OCI-M2 (cell line): Measurements from ENCODE around the gene SERPINB5.

ENCODE experiments used
- DNase-seq: peaks from one replicate; lab custom pipeline; 2025; ENCODE audit not compliant: unreplicated experiment; lab: John Stamatoyannopoulos, UW

The SERPINB5 gene

DNA sequence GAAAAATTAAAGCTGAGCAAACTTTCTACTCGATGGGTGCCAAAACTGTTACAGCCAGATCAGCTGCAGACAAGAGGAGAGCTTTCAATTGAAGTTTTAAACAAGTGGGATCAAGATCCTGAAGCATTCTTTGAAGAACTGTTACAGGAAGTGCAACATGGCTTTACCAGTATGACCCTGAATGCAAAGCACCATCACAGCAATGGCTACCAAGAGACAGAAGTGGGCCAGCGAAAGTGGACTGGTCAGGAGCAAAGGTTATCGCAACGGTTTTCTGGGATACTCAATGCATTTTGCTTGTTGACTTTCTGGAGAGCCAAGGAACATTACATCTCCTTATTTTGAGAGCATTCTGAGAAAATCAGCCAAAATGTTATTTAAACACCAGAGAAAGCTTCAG is 9.1 kb upstream of the SERPINB5 start:
- DNase-seq = no peak

DNA sequence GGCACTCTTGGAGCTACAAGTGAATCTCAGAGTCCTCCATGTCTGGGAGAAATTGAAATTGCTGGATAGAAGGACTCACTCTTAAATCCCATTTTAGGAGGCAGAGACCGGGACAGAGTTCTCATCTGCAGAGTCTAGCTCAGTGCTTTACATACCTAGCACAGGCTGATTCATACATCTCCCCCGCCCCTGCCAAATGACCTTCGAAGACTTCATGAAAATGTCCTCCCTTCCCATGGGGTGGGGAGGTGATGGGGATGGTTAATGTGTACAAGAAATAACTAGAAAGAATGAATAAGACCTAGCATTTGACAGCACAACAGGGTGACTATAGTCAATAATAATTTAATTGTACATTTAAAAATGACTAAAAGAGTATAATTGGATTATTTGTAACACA is 8.2 kb upstream of the SERPINB5 start:
- no peak for DNase-seq

DNA sequence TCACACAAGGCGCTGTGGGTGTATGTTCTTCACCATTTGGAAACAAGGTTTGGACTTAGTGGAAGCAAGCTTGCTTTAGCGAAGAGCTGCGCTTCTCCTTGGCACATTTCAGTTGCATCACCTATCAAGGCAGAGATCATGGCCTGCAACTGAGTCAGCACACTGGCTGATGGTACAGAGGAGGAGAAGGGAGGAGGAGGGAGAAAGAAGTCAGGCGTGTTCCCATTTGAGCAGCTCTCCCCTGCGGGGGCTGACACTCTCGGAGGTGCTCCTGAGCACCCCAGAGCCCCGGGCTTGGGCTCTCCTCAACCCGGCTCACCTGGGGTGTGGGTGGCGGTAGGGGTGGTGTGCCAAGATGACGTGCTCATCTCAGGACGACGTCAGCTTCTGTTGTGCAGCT is 6.0 kb upstream of the SERPINB5 start:
- no peak for DNase-seq

DNA sequence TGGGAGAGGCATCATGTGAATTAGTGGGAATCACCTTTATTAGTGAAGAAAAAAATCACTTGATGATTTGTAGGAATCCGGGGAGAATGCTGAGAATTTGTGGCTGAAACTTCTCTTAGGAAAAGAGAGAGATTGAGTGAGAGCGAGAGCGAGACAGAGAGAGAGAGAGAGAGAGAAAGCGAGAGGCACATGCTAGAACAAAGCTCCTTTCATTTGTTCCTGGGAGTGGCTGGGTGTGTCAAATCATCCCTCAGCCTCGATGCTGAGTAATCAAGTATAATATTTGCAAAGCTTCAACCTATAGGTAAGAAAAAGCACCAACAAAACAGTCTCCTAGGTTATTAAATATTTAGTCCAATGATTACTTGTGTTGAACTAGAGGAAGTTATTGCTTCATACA is 4.4 kb upstream of the SERPINB5 start:
- DNase-seq = no peak

DNA sequence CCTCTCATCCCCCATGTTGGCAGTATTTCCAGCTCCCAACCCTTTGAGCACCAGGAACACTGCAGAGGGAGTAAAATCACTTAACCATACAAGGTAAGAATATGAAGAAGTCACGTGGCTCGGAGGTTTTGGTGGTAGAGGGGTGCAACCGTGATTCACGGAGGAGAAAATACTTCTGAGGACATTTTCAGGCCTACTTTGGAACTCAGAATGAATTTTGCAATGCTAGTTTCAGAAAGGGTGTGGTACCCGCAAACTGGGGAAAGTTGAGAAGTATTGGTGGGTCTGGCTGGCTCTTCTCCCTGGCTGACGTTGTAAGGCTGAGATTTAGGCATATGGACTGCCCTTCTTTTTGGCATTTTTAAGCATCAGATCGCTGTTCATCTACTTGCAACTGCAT is 442 bp downstream of the SERPINB5 start:
- DNase-seq = no peak

DNA sequence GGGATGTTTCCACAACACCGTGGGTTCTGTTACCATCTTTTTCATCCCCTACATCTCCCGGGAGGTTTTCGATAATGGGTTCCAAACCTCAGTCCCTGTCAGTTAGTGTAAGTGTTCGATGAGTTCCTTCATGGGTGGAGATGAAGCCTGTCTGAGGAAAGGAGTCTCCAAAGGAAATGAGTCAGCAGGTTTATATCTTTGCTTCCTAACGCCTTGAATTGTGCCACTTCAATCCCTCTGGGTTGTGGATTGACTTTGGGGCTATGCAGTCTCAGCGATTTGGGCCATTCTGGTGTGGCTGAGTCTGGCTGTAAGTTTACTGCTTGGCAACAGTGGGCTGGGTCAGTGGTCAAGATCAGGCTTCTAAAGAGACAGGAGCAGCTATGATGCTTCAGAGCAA is 1.2 kb downstream of the SERPINB5 start:
- DNase-seq = no peak

DNA sequence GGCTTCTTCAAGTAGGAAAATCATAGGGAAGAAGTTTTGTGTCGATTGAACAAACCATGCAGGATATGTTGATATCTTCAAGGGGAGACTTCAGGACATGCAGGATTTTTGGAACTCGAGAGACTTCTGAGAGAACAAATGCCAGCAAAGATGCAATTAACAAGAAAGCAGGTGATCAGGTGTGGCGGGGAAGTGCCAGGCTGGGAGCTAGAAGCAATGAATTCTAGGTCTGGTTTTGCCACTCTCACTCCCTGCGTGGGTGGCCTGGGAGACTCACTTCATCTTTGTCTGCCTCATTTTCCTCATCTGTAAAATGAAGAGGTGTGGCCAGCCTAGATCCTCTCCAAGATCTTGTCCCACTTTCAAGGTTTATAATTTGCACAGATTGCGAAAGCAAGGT is 3.1 kb downstream of the SERPINB5 start:
- no peak for DNase-seq

DNA sequence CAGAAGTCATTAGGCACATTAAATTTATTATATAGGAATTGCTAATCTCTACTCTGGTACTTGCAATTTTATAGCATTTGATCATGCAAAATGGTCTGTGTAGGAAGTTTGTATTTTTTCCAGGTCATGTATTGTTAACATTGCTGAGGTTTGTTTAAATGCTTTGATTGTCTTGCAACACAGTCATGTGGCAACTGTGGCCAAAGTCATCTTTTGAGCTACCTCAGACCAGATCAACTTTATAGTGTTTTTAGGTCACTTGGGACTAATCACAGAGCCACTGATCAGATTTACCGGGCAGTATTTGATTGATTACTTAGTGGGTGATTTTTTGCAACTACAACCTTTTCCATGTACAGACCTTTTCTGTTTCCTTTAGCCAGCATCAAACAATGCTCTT is 3.7 kb downstream of the SERPINB5 start:
- no peak for DNase-seq

DNA sequence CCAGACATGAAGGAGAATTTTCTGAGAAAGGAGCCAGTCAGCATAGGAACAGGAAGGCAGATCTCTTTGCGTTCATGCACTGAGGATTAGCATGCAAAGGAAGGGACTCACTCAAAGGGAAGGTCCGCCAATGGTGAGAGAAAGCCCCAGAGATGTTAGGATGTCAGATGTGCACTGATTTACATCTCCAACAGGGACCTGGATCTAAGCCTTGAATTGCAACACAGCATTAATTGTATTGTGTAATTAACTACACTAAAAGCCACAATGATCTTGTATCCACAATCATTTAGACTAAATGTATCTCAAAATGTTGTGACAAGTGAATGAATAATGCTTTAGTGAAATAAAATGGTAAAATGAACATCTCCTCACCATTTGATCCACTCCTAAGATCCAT is 4.2 kb downstream of the SERPINB5 start:
- no peak for DNase-seq

DNA sequence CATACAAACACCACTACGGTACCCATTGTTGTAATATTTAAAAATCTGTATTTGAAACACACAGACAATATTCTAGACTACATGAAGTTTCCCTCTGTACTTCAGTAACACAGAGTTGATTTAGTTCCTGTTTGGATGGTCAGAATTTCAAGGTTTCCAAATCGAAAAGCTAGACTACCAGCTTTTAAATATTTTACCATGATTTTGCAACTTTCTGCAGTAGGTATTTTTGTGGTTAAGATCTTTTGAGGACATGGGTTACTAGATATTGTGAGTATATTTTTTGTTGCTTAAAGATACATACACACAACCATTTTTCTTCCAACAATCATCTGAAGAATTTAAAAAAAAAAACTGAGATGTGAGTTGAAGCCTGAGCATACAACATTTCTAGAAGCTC is 10.9 kb downstream of the SERPINB5 start:
- no peak for DNase-seq

DNA sequence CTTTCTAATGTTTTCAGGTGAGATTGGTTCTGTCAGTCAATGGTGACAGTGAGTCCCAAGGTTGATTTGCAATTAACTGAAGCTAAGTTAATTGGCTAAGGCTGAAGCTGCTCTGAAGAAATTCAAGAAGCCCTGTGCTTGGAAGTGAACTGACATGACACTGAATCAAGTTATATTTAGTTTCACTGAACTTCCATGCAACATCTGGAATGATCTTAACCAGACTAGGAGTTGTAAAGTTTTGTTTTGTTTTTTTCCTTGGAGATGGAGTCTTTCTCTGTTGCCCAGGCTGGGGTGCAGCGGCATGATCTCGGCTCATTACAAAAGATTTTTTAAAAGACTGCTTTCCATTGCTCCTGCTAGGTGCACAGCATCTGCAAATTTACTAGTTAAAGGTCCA is 11.4 kb downstream of the SERPINB5 start:
- no peak for DNase-seq

DNA sequence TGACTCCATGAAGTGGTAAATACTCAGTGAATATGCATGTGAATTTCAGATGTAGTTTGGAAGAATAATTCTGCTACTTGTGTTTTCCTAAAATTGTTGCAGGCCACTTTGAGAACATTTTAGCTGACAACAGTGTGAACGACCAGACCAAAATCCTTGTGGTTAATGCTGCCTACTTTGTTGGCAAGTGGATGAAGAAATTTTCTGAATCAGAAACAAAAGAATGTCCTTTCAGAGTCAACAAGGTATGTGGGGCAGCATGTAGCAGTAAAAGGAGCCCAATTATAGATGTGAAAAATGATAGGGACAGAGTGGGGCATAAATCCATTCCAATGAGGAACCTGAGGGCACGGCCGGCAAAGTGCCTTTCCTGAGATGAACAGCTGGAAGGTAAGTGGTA is 16.1 kb downstream of the SERPINB5 start:
- DNase-seq = no peak

DNA sequence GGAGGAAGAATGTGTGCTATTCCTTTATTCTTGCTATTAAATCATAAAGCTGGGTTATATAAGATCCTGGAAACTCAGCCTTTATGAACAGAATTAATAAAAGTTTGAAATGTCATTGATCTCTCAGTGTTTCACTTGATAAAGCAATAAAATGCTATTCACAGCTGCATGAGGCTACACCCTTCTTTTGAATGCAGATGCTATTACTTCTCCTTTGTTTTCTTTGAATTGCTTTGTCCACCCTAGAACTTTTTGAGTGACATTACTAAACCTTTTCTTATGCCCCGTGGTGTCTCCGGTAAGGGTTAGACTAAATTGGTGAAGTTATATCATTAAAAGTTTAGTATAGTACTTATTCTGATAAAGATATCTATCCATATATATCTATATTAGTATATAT is 18.9 kb downstream of the SERPINB5 start:
- no peak for DNase-seq

DNA sequence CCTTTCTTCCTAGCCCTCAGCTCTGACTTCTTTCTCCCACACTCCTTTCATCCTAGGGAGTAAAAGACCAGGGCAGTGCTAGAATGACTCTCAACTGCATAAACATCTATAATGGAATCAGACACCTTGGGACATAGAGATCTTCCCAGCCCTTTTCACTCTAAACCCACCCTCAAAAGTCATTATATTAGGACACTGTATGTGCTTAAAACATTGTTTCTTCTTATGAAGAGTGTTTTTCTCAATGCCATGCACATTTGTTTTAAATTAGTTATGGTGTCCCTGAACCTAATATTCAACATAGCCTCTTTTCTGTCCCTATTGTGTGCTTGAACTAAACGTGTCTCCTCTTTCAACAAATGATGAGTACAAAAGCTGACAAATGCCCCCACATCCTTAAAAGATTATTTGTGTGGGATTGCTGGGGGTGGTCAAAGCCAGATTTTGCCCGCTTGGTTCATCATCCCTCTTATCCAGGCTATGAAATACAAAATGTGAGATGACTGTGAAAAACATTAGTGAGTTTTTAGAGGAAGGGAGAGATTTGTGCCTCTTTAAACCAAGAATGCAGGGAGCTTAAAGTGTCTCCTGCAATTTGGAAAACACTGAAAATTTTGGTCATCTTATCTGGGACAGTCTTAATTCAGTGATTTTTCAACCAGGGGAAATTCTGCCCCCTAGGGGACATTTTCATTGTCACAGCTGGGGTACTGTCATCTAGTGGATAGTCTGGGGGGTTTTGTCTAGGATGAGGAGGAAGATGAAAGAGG is 29.0 kb downstream of the SERPINB5 start:
- no peak for DNase-seq

DNA sequence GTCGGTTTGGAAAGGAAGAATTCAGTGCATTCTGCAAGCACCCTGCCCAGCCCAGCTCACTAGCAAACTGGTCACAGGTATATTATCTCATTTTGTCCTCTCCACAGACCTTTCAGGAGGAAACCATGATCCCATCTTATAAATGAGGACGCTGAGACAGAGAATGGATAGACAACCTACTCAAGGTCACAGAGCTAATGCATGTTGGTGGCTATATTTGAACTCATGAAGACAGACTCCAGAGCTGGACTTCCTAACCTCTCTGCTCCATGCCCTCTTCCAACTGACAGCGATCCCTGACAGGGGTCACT is 29.5 kb downstream of the SERPINB5 start:
- no peak for DNase-seq

DNA sequence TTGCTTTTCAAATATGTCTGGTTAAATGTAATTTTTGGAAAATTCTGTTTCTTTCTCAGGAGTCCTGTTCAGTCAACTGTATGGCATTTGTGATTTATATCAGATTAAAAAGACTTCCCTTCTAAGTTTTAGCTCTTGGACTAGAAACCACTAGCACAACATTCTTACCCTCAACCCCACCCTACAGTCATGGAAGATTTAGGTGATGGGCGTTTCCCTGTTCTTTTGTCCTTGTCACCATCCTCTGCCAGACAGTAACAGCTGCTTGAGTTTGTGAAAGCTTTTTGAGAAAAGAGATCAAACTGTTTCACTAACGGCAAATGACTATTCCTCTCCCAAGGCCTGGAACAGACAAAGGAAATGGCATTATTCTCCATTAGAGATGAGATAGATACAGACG is 31.8 kb downstream of the SERPINB5 start:
- no peak for DNase-seq

DNA sequence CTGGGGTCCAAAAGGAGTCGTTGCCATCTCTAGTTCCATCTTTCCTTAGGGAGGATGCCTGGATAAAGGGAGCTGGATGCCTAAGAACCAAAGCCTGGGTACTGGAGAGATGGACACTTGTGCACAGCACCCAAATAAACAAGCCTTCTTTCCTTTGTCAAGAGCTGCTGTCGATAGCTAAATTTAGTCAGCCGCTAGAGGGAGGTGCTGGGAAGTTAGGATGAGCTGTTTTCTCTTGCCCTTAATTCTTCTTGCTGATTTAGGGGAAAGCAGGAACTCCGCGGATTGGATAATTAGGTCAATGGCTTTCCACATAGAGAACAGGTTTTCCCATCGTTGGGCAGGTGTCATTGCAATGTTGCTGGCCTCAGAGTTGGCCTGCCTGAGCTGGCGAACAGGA is 34.5 kb downstream of the SERPINB5 start:
- DNase-seq = no peak

DNA sequence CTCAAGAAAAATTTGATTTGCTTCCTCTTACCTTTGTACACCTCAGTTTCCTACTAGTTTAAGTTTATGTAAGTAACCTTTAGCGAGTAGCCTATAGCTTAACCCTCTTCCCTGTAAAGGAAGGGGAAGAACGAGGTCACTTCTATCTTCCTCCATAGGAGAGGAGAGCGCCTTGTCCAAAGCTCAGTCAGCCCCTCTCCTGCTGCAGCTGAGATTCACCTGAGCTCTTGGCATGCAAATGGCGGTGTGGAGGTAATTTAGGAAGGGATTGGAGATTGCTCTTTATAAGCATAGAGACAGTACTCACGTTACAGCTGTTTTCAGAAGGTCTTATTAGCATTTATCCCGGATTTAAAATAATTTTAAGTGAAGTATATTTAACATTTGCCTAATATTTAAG is 37.6 kb downstream of the SERPINB5 start:
- no peak for DNase-seq

DNA sequence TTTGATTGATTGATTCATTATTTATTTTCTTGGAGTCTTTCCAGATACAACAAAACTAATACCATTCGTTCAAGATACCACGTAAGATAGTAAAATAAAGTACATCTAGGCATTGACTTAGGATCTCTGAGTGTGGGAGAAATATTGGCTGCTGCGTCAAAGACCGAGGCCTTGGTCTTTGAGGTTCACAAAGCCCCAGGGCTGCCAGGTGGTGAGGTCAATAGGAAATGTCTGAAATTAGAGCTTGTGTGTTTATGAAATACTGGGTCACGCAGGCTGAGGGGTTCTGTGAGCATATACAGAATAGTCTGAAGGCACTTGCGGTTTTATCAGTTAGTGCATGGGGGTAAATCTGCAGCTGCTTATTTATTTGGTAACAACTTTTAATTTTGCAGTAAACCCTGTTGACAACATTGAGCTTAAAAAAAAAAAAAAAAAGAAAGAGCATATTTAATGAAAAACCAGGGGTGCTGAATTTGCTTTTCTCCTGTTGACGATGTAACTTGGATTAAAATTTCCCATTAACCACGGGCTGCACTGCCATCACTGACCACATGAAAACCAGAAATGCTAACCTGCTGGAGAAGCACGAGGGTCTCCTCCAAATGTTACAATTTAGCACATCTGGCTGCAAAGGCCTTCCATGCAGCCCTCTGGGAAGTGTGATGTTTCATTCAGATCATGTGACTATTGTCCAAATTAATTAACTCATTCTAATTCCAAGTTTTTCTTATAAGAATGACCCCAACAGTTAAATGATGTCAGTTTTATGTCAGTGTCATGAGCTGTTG is 38.3 kb downstream of the SERPINB5 start:
- DNase-seq = no peak

DNA sequence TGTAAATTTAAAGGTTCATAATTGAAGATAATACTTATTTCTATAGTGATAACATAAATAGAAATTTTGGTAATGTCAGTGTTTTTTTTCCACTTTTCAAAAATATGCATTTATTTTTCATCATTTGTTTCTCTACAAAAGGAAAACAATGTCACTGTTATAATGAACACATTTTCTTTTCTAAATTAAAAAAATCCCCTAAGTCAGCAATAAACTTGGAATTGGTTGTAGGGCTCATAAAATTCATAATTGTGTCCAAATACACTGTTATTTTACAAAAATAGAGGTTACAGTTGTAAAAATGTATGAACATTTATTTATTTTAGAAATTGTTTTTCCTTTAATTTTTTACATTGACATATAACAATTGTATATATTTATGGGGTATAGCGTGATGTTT is 39.0 kb downstream of the SERPINB5 start:
- DNase-seq = no peak

DNA sequence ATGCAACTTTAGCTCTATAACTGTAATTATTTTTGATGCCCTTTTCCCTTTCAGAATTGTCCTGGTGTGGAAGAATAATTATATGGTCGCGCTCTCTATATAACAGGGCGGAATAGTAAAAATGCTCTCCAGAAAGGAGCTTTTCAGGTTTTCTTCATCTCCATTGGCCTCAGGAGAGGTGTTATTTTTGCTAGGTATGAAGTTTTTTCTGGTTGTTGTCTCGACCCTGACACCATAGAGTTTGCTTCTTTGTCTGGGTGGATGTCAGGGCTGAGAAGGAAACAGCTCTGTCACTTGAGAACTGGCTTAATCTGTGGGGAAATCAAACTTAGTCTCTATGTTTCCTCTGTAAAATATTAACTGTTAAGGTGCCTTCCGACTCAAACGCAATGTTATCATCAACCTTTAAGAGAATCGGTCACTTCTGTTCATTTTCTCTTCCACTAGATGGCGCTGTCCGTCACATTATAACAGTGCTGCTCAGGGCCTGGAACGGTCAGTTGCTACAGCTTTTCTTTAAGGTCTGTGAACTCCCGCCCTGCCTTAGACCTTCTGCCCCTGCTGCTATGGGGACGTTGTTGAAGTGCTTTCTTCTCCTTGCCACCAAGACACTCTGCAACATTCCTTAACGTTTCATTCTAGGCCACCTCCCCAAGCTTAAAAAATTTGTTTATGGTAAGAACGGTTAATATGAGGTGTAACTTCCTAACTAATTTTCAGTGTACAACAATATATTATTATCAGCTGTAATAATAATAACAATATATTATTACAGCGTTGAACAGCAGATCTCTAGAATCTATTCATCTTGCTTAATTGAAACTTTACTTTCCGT is 41.6 kb downstream of the SERPINB5 start:
- DNase-seq = peak; percentile 15
